Measurements from ENCODE around the gene NBL1.

Gene NBL1

DNA sequence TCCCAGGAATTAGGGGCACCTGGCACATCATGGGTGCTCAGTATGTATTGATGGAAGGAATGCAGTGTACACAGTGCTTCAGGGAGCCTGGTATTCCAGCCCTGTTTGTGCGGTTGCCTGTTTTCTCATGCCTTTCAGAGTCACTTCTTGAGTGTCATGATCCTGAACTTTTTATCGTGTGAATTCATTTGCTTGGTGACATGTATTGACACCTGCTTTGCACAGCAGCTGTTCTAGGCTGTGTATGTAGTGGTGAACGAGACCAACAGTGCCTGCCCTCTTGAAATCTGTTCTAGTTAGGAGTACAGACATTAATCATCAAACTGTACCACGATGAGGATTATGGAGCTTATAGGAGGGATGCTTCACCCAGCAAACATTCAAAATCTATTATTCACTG is 26.7 kb downstream of the NBL1 start:
- no peak for DNase-seq (ENCODE audit: low read depth)

DNA sequence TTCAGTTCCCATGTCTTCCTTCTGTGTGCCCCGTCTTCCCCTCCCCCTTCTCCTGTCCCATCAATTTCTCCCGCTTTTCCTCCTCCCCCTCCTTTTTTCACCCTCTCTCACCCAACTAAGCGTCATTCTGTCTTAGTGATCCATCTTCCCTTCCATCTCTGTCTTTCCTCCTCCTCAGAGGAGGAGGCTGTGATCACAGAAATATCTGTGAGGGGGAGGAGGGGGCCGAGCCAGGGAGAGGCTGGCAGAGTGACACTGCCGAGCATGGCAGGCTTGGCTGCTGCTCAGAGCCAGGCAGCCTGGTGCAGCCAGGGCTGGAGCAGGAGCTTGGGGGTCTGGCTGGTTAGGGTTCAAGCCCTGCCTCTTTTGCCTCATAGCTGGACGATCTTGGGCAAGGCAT is 28.1 kb downstream of the NBL1 start:
- no peak for DNase-seq (ENCODE audit: low read depth)

DNA sequence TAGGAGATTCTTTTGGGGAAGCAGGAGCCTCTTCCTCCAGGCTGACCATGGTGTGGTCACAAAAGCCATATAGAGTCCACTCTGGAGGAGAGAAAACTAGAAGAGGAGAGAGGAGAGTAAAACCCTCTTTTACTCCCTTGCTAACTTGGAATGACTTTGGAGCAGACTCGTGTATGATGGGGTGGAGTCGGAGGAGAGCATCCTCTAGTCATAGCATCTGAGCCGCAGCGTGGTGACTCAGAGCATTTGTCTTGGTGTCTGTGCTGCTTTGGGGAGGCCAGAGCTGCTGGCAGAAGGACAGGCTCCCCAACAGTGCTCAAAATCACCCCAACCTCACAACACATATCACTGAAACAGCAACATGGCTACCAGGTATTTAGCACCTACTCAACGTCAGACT is 31.7 kb downstream of the NBL1 start:
- no peak for DNase-seq (ENCODE audit: low read depth)

DNA sequence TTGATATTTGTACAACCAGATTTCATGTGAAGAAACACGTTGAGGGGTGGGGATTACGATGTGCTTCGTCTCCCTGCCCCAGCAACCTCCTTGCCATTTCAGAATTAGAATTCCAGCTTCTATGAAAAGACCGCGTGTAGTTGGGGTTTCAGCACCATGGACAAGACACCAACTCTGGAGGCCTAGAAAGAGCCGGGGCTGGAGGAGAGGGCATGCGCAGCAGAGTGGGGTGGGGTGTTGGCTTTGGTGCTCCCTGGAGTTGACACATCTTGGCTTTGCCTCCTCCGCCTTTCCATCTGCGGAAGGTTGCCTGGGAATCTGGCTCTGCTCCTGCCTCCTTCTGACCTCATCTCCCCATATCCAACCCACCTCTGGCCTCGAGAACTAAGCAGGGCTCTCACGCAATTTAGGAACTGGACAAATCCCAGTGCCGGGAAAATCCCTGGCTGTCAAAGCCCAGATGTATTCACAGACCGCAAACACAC is 32.4 kb downstream of the NBL1 start:
- DNase-seq (ENCODE audit: low read depth): peak; percentile 68

DNA sequence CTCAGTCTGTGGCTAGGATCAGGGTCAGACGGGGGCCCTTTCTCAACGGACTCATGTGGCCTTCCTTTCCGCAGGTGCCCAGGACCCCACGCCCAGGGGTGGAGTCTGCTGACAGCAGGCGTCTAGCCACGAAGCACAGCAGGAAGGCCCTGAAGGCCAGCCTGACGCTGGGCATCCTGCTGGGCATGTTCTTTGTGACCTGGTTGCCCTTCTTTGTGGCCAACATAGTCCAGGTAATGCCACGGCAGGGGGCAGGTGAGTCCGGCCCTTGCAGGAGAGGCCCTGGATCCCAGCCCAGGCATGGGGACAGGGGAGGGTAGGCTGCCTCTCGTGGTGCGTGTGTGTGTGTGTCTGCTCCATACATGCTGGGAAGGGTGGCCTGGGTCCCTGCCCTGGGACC is 34.4 kb downstream of the NBL1 start:
- no peak for DNase-seq (ENCODE audit: low read depth)

DNA sequence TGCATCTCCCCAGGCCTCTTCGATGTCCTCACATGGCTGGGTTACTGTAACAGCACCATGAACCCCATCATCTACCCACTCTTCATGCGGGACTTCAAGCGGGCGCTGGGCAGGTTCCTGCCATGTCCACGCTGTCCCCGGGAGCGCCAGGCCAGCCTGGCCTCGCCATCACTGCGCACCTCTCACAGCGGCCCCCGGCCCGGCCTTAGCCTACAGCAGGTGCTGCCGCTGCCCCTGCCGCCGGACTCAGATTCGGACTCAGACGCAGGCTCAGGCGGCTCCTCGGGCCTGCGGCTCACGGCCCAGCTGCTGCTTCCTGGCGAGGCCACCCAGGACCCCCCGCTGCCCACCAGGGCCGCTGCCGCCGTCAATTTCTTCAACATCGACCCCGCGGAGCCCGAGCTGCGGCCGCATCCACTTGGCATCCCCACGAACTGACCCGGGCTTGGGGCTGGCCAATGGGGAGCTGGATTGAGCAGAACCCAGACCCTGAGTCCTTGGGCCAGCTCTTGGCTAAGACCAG is 34.9 kb downstream of the NBL1 start:
- no peak for DNase-seq (ENCODE audit: low read depth)

DNA sequence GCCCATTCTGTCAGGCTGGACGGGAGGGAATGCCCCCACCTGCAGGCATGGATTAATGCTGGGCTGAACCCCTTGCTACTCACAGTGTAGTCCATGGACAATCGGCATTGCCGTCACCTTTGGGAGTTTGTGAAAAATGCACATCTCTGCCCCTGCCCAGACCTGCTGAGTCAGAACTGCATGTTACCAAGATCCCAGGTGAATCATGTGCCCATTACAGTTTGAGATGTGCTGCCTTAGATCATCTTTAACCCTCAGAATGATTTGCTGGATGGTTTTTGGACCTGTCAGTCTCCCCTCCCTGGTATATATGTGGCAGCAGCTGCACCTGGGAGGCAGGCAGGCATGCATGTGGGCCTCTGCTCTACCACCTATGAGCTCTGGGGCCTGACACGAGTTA is 35.6 kb downstream of the NBL1 start:
- no peak for DNase-seq (ENCODE audit: low read depth)

DNA sequence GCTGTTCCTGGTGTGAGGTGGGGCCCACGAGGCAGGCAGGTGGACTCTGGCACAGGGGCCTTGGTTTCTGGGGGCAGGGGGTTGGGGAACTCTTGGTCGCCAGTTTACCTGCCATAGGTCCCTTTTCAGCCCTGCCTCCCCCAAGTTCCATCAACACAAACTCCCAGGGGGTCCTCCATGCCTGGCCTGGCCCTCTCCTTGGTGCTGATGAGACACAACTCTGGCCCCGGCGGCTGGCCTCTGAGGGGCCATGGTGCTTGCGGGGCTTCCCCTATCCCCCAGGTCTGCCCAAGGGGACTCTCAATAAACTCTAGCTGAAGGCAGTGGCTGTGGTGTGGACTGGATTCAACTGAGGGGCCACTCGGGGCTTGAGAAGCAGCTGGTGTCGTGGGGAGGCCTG is 36.5 kb downstream of the NBL1 start:
- no peak for DNase-seq (ENCODE audit: low read depth)

DNA sequence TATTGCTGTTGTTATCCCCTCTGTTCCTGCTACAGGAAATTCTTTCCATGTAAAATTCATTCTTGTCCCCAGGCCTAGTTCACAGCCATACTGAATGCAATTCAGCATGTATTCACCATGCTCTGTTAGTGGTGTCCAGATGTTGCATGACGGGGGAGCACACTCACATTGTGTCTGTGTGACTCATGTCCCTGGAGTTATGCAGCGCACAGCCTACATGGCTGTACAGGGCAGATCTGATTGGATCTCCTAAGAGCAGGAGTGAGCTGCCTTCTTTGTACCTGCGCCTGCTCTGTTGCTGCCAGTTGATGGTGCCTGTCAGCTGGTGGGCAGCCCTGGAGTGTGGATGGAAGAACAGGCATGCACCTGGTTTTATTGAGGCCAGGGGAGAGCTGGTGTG is 38.1 kb downstream of the NBL1 start:
- DNase-seq (ENCODE audit: low read depth): peak; percentile 86

DNA sequence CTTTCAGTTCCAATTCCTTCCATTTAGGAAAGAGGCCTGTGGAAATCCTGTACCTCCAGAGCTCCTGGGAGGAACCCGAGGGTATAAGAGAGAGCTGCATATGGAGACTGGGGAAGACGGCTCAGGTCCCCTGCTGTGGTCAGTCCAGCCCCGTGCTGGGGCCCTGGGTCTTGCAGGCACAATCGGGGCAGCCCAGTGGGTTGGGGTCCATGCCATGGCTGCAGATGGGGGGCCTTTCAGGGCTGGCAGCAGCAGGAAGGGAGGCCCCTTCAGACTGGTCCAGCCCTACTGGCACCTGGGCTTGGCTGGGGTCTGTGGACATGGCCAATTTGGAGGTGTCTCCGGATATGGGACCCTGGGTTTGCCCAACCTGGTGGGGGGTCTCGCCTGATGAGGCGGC is 38.8 kb downstream of the NBL1 start:
- DNase-seq (ENCODE audit: low read depth): no peak

DNA sequence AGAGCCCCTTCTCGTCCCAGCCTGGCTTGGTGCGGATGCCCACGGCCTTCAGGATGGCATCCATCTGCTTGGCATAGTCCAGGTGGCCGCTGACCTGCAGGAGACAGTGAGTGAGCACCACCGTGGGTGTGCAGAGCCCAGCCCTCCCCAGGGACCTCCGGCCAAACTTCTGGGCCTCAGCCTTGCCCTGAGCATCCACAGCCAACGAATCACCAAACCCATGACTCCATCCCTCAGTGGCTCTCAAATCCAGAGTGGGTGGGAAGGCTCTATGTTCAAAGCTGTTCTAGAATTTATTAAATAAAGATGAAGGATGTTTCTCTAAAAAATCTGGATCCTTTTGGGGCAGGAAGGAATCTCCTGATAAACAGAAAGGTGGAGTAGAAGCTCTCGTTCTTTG is 39.2 kb downstream of the NBL1 start:
- no peak for DNase-seq (ENCODE audit: low read depth)

DNA sequence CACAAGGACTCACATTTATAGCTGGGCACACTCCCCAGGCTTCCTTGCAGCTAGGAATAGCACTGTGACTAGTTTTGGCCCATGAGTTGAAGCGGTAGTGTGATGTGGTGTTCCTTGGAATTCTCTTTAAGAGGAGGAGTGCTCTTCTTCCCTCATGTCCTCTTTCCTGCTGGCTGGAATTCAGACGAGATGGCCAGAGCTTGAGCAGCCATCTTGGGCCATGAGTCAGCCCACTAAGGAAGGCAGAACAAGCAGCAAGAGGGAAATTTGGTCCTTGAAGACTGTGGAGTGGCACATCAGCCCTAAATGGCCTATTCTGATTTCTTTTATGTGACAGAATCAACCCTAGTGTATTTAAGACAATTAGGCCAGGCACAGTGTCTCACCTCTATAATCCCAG is 40.6 kb downstream of the NBL1 start:
- DNase-seq (ENCODE audit: low read depth): peak; percentile 20

DNA sequence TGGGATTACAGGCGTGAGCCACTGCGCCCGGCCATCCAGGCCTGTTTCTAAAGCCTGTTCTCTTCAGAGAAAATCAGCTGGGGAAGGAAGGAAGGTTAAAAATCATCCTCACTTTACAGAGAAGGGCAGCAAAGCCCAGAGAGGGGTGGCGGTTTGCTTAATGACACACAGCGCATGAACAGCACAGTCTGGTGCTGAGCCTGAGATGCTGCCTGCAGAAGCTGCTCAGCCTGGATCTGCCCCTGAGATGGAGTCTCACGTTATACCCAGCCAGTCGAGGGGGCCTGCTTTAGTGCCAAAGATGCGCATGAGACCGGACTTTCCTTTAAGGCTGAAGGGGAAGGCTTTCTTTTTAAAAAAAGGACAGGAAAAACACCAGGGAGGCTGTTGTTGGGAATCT is 41.9 kb downstream of the NBL1 start:
- no peak for DNase-seq (ENCODE audit: low read depth)

DNA sequence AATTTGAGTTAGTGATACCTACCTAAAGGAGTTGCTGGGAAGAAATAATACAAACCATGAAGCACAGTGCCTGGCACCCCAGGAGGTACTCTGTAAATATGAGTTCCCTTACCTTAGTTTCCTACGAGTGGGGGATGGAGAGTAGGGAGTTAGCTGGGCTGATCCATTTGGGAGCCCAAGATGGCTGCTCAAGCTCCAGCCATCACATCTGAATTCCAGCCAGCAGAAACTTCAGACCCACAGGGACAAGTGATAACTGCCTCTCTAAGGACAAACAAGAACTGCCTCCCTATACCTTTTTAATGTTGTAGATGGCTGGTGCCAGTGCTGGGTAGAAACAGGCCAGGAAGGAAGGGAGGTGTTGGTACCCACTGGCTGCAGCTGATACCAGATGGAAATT is 43.3 kb downstream of the NBL1 start:
- DNase-seq (ENCODE audit: low read depth): no peak

DNA sequence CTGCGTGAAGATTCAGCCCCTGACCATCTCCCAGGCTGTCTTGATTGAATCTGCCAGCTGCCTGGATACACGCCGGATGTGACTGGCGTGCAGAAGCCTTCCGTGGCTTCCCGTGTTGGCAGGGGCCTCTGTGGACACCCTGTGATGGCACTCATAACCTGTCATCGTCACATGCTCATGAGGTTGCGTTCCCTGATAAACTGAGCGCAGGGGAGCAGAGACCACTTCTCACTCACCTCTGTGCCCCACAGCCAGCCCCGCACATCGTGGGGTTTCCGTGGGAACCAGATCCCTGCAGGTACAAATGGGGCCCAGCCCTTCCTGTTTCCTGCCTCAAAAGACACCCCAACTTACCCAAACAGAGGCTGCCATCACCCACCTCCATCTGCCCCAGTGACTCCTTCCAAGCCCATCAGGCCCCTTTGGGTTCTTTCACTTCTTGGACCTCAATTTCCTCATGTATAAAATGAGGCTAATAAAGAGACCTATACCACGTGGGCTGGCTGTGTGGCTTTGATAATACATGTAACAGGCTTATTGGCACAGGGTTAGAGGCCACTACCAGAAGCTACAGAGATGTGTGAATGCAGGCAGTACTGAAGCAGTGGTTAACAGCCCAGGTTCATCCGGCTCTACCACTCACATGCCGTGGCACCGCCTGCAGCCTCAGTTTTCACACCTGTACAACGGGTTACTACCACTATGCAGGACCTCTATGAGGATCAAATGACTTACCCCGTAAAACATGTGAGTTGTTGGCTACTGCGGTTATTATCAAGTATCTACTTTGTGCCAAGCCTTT is 44.1 kb downstream of the NBL1 start:
- no peak for DNase-seq (ENCODE audit: low read depth)

DNA sequence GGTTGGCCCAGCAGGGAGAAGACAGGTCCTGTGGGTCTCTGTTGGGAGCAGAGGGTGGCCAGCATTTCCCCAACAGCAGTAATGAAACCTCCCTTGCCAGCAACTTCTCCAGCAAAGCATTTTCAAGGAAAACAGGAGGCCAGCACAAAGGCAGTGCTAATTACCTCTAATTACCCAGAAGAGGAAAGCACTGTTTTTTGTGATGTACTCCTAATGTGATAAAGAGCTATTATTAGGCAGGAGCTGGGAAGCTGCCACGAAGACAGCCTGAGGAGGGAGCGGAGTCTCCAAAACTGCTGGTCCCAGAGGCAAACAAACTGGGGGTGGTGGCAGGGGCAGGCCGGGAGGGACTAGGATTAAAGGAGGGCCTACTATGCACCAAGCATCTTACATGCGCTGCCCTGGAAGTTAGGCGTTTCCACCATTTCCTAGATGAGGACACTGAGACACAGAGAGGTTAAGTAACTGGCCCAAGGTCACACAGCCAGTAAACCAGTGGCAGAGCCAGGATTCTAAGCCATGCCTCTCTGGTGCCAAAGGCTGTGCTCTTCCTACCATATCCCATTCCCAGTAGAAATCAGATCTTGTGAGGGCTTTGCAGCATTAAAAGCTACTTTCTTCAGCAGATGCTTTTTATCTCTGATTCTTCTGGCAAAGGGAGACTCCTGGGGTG is 45.1 kb downstream of the NBL1 start:
- DNase-seq (ENCODE audit: low read depth): no peak

DNA sequence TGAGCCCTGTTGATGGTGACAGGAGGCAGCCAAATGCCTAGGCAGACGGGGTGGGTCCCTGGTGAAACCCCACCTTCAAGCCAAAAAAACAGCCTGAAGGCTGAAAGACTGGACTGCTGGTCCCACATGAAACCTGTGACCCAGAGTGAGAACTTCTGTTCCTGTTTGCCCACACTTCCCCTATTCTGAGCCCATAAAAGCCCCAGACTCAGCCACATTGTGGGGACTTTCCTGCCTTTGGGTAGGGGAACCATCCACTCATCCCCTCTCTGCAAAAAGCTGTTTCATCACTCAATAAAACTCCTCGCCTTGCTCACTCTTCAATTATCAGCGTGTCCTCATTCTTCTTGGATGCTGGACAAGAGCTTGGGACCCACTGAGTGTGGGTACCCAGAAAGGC is 45.7 kb downstream of the NBL1 start:
- DNase-seq (ENCODE audit: low read depth): no peak

DNA sequence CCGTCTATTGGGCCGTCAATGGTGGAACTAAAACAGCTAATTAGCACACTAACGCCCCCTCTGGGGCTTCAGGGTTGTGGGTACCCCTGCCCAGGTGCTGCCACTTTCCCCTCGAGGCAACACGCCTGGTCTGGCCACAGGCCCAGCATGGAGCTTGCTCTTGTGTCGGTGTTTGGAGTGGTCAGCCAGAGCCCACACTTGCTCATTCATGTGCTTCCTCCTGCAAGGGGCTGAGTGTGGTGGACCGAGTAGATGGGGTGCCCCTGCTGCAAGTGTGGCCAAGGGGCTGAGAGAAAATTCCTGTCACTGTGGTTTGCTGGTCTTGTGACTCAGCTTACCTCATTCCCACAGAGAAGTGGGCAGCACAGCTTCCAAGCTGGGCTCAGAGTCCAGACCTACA is 46.2 kb downstream of the NBL1 start:
- no peak for DNase-seq (ENCODE audit: low read depth)

DNA sequence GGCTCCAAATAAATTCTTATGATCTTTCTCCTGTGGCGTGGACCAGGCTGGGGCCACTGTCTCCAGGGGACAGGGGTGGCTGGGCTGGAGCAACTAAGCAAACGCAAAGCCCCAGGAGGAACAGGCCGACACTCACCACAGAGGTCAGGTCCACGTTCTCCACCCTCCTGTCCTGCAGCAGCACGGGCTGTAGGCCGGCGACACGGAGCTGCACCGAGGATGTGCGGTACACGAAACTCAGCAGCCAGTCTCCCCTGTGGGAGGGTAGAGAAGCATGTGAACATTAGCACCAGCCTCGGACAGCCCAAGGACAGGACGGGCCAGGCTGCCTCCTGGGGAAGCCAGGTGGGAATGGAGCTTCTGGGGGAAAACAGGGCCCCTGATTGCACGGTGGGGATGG is 50.2 kb downstream of the NBL1 start:
- no peak for DNase-seq (ENCODE audit: low read depth)

DNA sequence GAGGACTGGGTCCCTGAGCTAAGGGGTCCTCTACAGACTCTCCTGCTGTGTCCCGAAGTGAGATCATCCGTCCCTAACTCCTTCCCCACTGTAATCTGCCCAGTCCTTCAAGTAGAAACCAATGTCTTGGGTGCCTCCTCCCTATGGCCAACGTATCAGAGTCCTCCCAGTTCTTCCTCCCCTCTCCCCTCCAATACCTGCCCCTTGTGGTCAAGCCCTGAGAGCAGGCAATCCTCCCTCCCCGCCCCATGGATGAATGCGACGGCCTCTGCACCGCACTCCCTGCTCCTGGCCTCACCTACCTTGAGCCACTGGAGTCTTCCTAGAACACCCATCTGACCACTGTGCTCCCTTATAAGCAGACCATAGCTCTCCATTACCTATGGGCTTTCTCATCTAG is 51.7 kb downstream of the NBL1 start:
- DNase-seq (ENCODE audit: low read depth): no peak

DNA sequence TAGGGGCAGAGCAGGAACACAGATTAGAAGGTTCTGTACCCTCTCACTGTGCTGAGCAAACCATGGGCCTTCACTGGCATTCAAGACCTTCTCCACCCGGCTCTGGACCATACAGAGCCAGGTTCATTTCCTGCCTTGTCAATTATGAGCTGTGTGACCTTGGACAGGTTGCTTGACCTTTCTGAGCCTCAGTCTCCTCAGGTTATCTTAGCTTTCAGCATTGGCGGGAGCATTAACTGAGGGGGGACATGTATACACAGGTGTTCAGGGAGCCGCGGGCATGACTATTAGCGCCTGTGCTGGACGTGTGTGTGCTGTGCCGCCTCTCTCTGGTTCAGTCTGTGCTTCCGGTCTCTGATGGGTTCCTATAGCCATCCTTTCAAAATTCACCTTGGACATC is 52.7 kb downstream of the NBL1 start:
- DNase-seq (ENCODE audit: low read depth): no peak

DNA sequence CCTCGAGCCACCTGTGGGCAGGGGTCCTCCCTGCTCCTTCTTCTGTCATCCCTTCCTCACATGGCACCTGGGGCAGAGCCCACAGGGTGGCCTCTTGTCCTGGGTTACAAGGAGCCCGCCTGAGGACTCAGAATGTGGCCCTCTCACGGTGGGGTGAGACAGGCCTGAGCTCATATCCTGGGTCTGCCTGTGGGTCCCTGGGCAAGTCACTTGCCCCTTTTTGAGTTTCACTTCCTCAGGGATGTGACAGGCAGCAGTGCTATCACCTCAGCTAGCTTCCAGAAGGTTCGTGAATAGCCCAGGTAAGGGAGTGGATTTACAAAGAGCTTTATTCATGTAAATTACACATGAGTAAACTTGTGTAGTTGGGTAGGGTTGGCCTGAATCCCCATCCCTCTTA is 54.1 kb downstream of the NBL1 start:
- no peak for DNase-seq (ENCODE audit: low read depth)

DNA sequence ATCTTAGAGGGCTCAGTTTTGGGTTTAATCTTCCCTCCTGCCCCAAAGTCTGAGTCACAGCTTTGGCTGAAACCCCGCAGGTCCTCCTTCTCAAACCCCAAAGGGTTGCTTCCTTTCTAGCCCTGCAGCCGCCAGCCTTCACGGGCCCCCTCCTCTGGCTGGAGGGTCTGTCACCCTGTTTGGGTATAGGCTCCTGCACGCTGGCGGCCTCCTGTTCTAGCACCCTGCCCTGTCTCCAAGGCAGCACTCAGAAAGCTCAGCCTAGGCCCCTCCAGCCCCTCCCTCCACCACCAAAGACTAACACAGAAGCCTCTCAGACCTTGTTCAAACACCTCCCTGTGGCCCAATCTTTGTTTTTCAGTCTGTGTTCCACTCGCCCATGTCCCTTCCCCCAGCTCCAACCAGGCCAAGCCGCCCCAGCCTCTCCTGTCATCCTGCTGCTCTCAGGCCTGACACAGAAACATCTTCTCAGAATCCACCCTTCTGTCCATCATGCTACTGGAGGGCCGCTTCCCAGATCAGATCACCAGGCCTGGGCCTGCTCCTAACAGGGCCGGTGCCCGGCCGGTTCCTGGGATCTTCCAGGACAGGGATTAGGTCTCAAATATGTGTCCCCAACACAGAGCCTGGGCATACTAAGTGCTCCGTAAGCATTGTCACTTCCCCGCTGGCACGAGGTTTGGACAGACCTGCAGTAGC is 56.1 kb downstream of the NBL1 start:
- DNase-seq (ENCODE audit: low read depth): no peak

Measured in EH (cell line).